Left lung (tissue), 10 donors: ENCODE measurements around the gene DEPDC5. TPM values are rescaled to one million over a fixed set of nuclear protein-coding genes. Genes with fewer than 3 reads are reported as not detected.

Experiments
- ATAC-seq: fragments of 200-7000 bp; cut with Tn5 transposase; one replicate; pipeline ENCODE4 v1.9.1; 2020; ENCODE audit warnings: moderate library complexity
- DNase-seq, 4 donors: peaks; one replicate each; pipeline ENCODE4 v3.0.0-alpha.2; 2013 to 2020
- H3K27ac ChIP-seq, 2 donors: fragments of 200-600 bp; sonication (generic) in 1 of 2; one replicate each; pipeline versions ENCODE4 v1.5.0 to v1.8.0; 2020 to 2021
- H3K27me3 ChIP-seq, 2 donors: fragments of 200-600 bp; sonication (generic) in 1 of 2; one replicate each; pipeline versions ENCODE4 v1.5.0 to v1.8.0; 2020 to 2021
- H3K36me3 ChIP-seq, 2 donors: fragments of 200-600 bp; sonication (generic) in 1 of 2; one replicate each; pipeline versions ENCODE4 v1.5.0 to v1.8.0; 2020 to 2021
- H3K4me1 ChIP-seq, 2 donors: fragments of 200-600 bp; one replicate each; pipeline ENCODE4 v1.8.0; 2021
- H3K4me3 ChIP-seq, 2 donors: fragments of 200-600 bp; sonication (generic) in 1 of 2; one replicate each; pipeline versions ENCODE4 v1.5.0 to v1.8.0; 2020 to 2021; ENCODE audit warnings: mild to moderate bottlenecking in 1 of 2
- H3K9me3 ChIP-seq, 2 donors: fragments of 200-600 bp; sonication (generic) in 1 of 2; one replicate each; pipeline versions ENCODE4 v1.5.0 to v1.8.0; 2020 to 2021
- CTCF ChIP-seq, 2 donors: fragments of 200-600 bp; sonication (generic) in 1 of 2; IDR thresholded peaks; one replicate each; pipeline versions ENCODE4 v1.5.0 to v1.8.0; 2021; ENCODE audit warnings: antibody characterized with exemption in 2 of 2
- intact Hi-C, 2 donors: fragments of 100-400 bp; cut with DNase I; formaldehyde crosslinking; loops; one replicate each; pipeline versions ENCODE4 v1.11.2 to v1.14.2; 2022
- polyA plus RNA-seq, 6 donors: library from polyadenylated mRNA; unstranded; fragments of 120-200 nt; gene quantifications; one replicate each; pipeline ENCODE4 v1.2.1, GENCODE V29; 2013; ENCODE audit not compliant: insufficient read length in 6 of 6
- total RNA-seq, 2 donors: library from RNA; stranded (reverse); fragmentation: NEBNext Ultra II Directional; extraction: Animal tissue kit (Norgen Biotek cat#: 25700); gene quantifications; one replicate each; pipeline ENCODE4 v1.2.1, GENCODE V29; 2021
- donor health status: DM: no; HTN: yes; CAD: no.
- donor health status: DM: no; HTN: no; CAD: no.

Gene DEPDC5
- total and polyA plus RNA-seq, 8 donors: 14.9 to 31.1 (median 18.0) TPM

- no peak overlapping the region for H3K27ac ChIP-seq
- ATAC-seq (no peak), DNase-seq (no peak)
- no peaks in the 10 kb centered on the region for H3K27me3 ChIP-seq
- no peak overlapping the region for H3K4me3 ChIP-seq
- H3K36me3 ChIP-seq: peaks cover 0 to 95% of the 10 kb centered on the region in 2 donors
- no peaks in the 10 kb centered on the region for H3K9me3 ChIP-seq
- TF ChIP-seq CTCF (IDR thresholded peaks at IDR 0.05): no peak
- H3K4me1 ChIP-seq: no peaks in the 10 kb centered on the region
- intact Hi-C loops: no loop called here
These were observed 66.8 kb downstream of the DEPDC5 start for GRCh38 chr22:31820655-31821054.

- no peak for TF ChIP-seq CTCF (IDR thresholded peaks at IDR 0.05)
- intact Hi-C loops: no loop called here
- DNase-seq: no peak
These were observed 67.8 kb downstream of the DEPDC5 start for GRCh38 chr22:31821572-31821971.

GRCh38 chr22:31822523-31822922 lies 68.7 kb downstream of the DEPDC5 start:
- no peaks in the 10 kb centered on the region for H3K4me1 ChIP-seq
- intact Hi-C loops: no loop called here
- ATAC-seq: no peak
- no peak overlapping the region for H3K4me3 ChIP-seq
- H3K27me3 ChIP-seq: no peaks in the 10 kb centered on the region
- H3K27ac ChIP-seq: no peak overlapping the region
- TF ChIP-seq CTCF (IDR thresholded peaks at IDR 0.05): no peak
- H3K9me3 ChIP-seq: no peaks in the 10 kb centered on the region
- no peak for DNase-seq
- H3K36me3 ChIP-seq: peaks cover 0 to 95% of the 10 kb centered on the region in 2 donors

More at GRCh38 chr22:31821572-31821971, 67.8 kb downstream of the DEPDC5 start:
- no peak overlapping the region for H3K4me3 ChIP-seq
- ATAC-seq: no peak
- H3K4me1 ChIP-seq: no peaks in the 10 kb centered on the region
- no peak overlapping the region for H3K27ac ChIP-seq
- H3K36me3 ChIP-seq: peaks cover 0 to 95% of the 10 kb centered on the region in 2 donors
- no peaks in the 10 kb centered on the region for H3K27me3 ChIP-seq
- no peaks in the 10 kb centered on the region for H3K9me3 ChIP-seq

- intact Hi-C loops: no loop called here
- H3K36me3 ChIP-seq: peaks cover 0 to 85% of the 10 kb centered on the region in 2 donors
- peaks cover 0 to 6% of the 10 kb centered on the region in 2 donors for H3K4me1 ChIP-seq
- no peaks in the 10 kb centered on the region for H3K27me3 ChIP-seq
- no peak overlapping the region for H3K27ac ChIP-seq
- TF ChIP-seq CTCF (IDR thresholded peaks at IDR 0.05): no peak
- DNase-seq (no peak), ATAC-seq (no peak)
- no peaks in the 10 kb centered on the region for H3K9me3 ChIP-seq
- no peak overlapping the region for H3K4me3 ChIP-seq
These were observed 71.7 kb downstream of the DEPDC5 start for GRCh38 chr22:31825513-31825912.

- Histone ChIP-seq H3K9me3 (no peaks in the 10 kb centered on the region), H3K4me1 (peaks cover 0 to 6% of the 10 kb centered on the region in 2 donors), H3K27ac (no peak overlapping the region), H3K36me3 (peaks cover 0 to 84% of the 10 kb centered on the region in 2 donors), H3K4me3 (no peak overlapping the region), H3K27me3 (no peaks in the 10 kb centered on the region)
- intact Hi-C loops: no loop called here
- no peak for TF ChIP-seq CTCF (IDR thresholded peaks at IDR 0.05)
- DNase-seq (no peak), ATAC-seq (no peak)
These were observed 72.6 kb downstream of the DEPDC5 start for GRCh38 chr22:31826443-31826842.
